K562 (cell line): Measurements from ENCODE around the gene SANBR. TPM values are rescaled to one million over a fixed set of nuclear protein-coding genes. Genes with fewer than 3 reads are reported as not detected.

Experiments used
- EGR1 ChIP-seq: fragments of 450-650 bp; conservative IDR thresholded peaks from 2 replicates; pipeline ENCODE4 v1.6.1; 2017; ENCODE audit warnings: mild to moderate bottlenecking
- ETV6 ChIP-seq, 3 experiments: fragments of 150-350 bp in 1 of 3; sonication (generic) in 1 of 3; formaldehyde crosslinking in 1 of 3; IDR thresholded peaks; 2 replicates each; pipeline versions ENCODE4 v1.6.1 to v1.8.0; 2014 to 2022; ENCODE audit warnings: borderline replicate concordance in 2 of 3, low read depth in 2 of 3, antibody characterized with exemption in 1 of 3, low read length in 1 of 3, mild to moderate bottlenecking in 1 of 3, missing genetic modification reagents in 1 of 3
- GATAD2B ChIP-seq: fragments of 450-650 bp; IDR thresholded peaks from 2 replicates; pipeline ENCODE4 v1.6.1; 2017; ENCODE audit warnings: mild to moderate bottlenecking, borderline replicate concordance
- KLF10 ChIP-seq: fragments of 250-450 bp; sonication (Bioruptor Pico); IDR thresholded peaks from 2 replicates; pipeline ENCODE4 v1.6.1; 2021; ENCODE audit warnings: matching md5 sums
- NFE2 ChIP-seq: IDR thresholded peaks from 2 replicates; pipeline ENCODE4 v1.6.1; 2014; ENCODE audit warnings: antibody characterized with exemption, low read depth
- NRF1 ChIP-seq, 2 experiments: fragments of 450-650 bp; IDR thresholded peaks in 1 of 2; conservative IDR thresholded peaks in 1 of 2; 2 replicates each; pipeline ENCODE4 v1.6.1; 2014; ENCODE audit warnings: mild to moderate bottlenecking in 2 of 2
- PRMT5 ChIP-seq: sonication (generic); formaldehyde crosslinking; IDR thresholded peaks from 2 replicates; pipeline ENCODE4 v1.5.0; 2020; ENCODE audit warnings: missing genetic modification reagents
- SIN3A ChIP-seq, 2 experiments: fragments of 150-350 bp in 1 of 2; IDR thresholded peaks; 2 replicates each; pipeline ENCODE4 v1.6.1; 2011 to 2016; ENCODE audit warnings: borderline replicate concordance in 2 of 2, low read depth in 2 of 2, low read length in 2 of 2, mild to moderate bottlenecking in 2 of 2, moderate library complexity in 2 of 2; ENCODE audit not compliant: control insufficient read depth in 1 of 2
- TRIM25 ChIP-seq: fragments of 450-650 bp; IDR thresholded peaks from 2 replicates; pipeline ENCODE4 v1.7.0; 2016; ENCODE audit warnings: borderline replicate concordance
- U2AF2 ChIP-seq: fragments of 200-400 bp; formaldehyde crosslinking; optimal IDR thresholded peaks from 2 replicates; pipeline ENCODE3; 2017; ENCODE audit warnings: low read depth, mild to moderate bottlenecking, low read length
- WHSC1 ChIP-seq: IDR thresholded peaks from one replicate; pipeline ENCODE4 v1.6.1; 2012; ENCODE audit warnings: low read length, control low read depth, inconsistent platforms
- ZNF354B ChIP-seq: fragments of 250-450 bp; sonication (Bioruptor Pico); IDR thresholded peaks from 2 replicates; pipeline ENCODE4 v1.4.0; 2020
- ZNF766 ChIP-seq: fragments of 200-800 bp; sonication (Bioruptor generic); conservative IDR thresholded peaks from 2 replicates; pipeline ENCODE4 v1.6.1; 2016; ENCODE audit warnings: missing genetic modification characterization, missing compliant biosample characterization
- ZSCAN32 ChIP-seq: fragments of 450-650 bp; formaldehyde crosslinking; IDR thresholded peaks from 2 replicates; pipeline ENCODE4 v1.4.0; 2020; ENCODE audit warnings: mild to moderate bottlenecking, moderate library complexity
- polyA plus RNA-seq, 8 experiments: library from polyadenylated mRNA; depleted of rRNA in 4 of 8; stranded (reverse) in 5 of 8; unstranded in 3 of 8; fragments of >200 nt; fragmentation: Nextera tagmentation in 2 of 8; fragmentation: Illumina TruSeq in 1 of 8; extraction: Ambion mirVana in 2 of 8; extraction: Trizol in 1 of 8; gene quantifications; 2 replicates each; pipeline versions ENCODE4 v1.2.1 to v1.2.3, GENCODE V29; 2011 to 2014; ENCODE audit warnings: inconsistent platforms in 1 of 8, missing spikeins in 1 of 8
- total RNA-seq, 7 experiments: library from RNA; depleted of rRNA in 6 of 7; stranded (reverse); fragments of >200 nt in 6 of 7; fragmentation: Illumina TruSeq in 2 of 7; extraction: Trizol in 2 of 7; gene quantifications; 2 replicates each; pipeline versions ENCODE4 v1.2.1 to v1.2.3, GENCODE V29; 2011 to 2021; ENCODE audit warnings: low replicate concordance in 1 of 7
- TF ChIP-seq, protein P1 (sequence below): fragments of 450-650 bp; IDR thresholded peaks from 2 replicates; pipeline ENCODE4 v1.6.1; 2014; ENCODE audit warnings: low read depth, mild to moderate bottlenecking, moderate library complexity, borderline replicate concordance
- TF ChIP-seq, protein P2 (sequence below): fragments of 450-650 bp; IDR thresholded peaks from 2 replicates; pipeline ENCODE4 v1.6.1; 2017; ENCODE audit warnings: antibody characterized with exemption, mild to moderate bottlenecking
- TF ChIP-seq, protein P3 (sequence below): fragments of 250-450 bp; sonication (Bioruptor Pico); IDR thresholded peaks from 2 replicates; pipeline ENCODE4 v1.4.0; 2020; ENCODE audit warnings: borderline replicate concordance

Gene SANBR
- total and polyA plus RNA-seq, 9 of the 15 experiments (the other 6 are each of a cell fraction or from before 2014, with no cell fraction given) = 1.5 to 7.7 (median 6.2) TPM

DNA sequence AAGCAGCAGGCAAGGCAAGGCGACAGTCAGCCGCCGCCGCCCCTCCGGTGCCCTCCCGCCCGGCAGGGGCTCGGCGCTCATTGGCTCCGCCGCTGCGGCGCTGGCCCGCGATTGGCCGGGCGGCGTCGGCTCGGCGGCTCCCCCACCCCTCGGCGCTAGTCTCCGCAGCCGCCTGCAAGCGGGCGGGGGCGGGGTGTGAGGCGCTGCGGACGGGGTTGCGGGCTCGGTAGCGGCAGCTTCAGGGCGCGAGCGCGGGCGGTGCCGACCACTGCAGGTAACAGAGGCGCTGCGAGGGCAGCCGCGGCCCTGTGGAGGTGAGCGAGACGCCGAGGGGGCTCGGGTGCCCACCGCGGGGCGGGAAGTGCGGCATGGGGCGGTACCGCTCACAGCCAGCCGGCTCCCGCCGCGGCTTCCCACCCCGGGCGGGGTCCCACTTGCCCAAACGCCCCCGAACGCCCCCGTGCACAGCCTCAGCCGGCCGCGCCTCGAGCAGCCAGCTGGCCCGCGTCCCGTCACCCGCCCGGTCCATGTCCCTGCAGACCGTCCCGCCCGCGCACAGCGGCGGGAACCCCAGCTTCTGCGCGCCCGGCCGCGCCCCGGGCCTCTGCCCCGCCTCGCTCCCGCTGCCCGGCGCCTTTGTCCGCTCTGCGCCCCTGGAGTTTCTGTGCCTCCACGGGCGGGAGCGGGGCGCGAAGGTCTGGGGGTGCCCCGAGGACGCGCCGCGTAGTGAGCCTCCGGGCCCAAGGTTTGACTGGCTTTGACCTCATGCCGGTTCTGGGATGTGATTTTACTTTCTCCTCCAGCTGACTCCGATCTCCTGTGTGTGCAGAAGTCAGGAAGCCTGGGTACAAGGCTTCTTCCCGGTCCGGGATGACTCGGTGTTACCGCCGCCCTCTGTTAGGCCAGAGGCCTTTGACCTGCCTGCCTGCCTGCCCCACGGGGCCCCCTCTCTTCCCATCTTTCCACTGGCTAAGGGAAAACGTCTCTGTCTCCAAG, at the start of gene SANBR (continued):
- TF ChIP-seq, protein P1, sequence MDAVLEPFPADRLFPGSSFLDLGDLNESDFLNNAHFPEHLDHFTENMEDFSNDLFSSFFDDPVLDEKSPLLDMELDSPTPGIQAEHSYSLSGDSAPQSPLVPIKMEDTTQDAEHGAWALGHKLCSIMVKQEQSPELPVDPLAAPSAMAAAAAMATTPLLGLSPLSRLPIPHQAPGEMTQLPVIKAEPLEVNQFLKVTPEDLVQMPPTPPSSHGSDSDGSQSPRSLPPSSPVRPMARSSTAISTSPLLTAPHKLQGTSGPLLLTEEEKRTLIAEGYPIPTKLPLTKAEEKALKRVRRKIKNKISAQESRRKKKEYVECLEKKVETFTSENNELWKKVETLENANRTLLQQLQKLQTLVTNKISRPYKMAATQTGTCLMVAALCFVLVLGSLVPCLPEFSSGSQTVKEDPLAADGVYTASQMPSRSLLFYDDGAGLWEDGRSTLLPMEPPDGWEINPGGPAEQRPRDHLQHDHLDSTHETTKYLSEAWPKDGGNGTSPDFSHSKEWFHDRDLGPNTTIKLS = no peak
- TF ChIP-seq GATAD2B (0 out of 2 replicates have a peak, but pooled peaks have one; percentile 26), ZSCAN32 (CRISPR knock-in tag) (no peak), KLF10 (CRISPR knock-in tag) (no peak), WHSC1 (no peak), ETV6 (IDR thresholded peaks at IDR 0.05; ENCODE audit: borderline replicate concordance in 1 of 2, low read depth in 2 of 2, low read length in 1 of 2) (no peak), ETV6 (CRISPR knock-in tag; IDR thresholded peaks at IDR 0.05; ENCODE audit: borderline replicate concordance) (no peak), NRF1 (conservative IDR thresholded peaks at IDR 0.05 in 1 of 2, IDR thresholded peaks at IDR 0.05 in 1 of 2) (peak; percentile 8 to 53; a peak in 3 of 4 replicates), SIN3A (IDR thresholded peaks at IDR 0.05; ENCODE audit: borderline replicate concordance in 2 of 2, control insufficient read depth in 1 of 2, low read depth in 2 of 2, low read length in 2 of 2) (peak in 1 of 2 experiments; percentile 47; a peak in 1 of 4 replicates), NFE2 (no peak), ZNF766 (CRISPR knock-in tag) (no peak), TRIM25 (no peak), ZNF354B (no peak), U2AF2 (no peak), PRMT5 (CRISPR knock-in tag) (no peak), EGR1 (peak; percentile 78)
- TF ChIP-seq, protein P2, sequence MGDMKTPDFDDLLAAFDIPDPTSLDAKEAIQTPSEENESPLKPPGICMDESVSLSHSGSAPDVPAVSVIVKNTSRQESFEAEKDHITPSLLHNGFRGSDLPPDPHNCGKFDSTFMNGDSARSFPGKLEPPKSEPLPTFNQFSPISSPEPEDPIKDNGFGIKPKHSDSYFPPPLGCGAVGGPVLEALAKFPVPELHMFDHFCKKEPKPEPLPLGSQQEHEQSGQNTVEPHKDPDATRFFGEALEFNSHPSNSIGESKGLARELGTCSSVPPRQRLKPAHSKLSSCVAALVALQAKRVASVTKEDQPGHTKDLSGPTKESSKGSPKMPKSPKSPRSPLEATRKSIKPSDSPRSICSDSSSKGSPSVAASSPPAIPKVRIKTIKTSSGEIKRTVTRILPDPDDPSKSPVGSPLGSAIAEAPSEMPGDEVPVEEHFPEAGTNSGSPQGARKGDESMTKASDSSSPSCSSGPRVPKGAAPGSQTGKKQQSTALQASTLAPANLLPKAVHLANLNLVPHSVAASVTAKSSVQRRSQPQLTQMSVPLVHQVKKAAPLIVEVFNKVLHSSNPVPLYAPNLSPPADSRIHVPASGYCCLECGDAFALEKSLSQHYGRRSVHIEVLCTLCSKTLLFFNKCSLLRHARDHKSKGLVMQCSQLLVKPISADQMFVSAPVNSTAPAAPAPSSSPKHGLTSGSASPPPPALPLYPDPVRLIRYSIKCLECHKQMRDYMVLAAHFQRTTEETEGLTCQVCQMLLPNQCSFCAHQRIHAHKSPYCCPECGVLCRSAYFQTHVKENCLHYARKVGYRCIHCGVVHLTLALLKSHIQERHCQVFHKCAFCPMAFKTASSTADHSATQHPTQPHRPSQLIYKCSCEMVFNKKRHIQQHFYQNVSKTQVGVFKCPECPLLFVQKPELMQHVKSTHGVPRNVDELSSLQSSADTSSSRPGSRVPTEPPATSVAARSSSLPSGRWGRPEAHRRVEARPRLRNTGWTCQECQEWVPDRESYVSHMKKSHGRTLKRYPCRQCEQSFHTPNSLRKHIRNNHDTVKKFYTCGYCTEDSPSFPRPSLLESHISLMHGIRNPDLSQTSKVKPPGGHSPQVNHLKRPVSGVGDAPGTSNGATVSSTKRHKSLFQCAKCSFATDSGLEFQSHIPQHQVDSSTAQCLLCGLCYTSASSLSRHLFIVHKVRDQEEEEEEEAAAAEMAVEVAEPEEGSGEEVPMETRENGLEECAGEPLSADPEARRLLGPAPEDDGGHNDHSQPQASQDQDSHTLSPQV = no peak
- TF ChIP-seq, protein P3, sequence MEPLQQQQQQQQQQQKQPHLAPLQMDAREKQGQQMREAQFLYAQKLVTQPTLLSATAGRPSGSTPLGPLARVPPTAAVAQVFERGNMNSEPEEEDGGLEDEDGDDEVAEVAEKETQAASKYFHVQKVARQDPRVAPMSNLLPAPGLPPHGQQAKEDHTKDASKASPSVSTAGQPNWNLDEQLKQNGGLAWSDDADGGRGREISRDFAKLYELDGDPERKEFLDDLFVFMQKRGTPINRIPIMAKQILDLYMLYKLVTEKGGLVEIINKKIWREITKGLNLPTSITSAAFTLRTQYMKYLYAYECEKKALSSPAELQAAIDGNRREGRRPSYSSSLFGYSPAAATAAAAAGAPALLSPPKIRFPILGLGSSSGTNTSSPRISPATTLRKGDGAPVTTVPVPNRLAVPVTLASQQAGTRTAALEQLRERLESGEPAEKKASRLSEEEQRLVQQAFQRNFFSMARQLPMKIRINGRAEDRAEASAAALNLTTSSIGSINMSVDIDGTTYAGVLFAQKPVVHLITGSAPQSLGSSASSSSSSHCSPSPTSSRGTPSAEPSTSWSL (CRISPR knock-in tag) = 0 out of 2 replicates have a peak, but pooled peaks have one; percentile 41
